BJ (cell line): ENCODE measurements around the gene GJB5. TPM values are rescaled to one million over a fixed set of nuclear protein-coding genes. Genes with fewer than 3 reads are reported as not detected.

Experiments used
- CTCF ChIA-PET: fragments of 350-600 bp; formaldehyde crosslinking; extraction: SDS; loops from one replicate; lab custom pipeline; 2021; ENCODE audit warnings: antibody characterized with exemption, inconsistent platforms; lab: Yijun Ruan, JAX
- POLR2A ChIA-PET: fragments of 300-600 bp; sonication (Branson Sonifier 250); formaldehyde crosslinking; extraction: SDS; loops from one replicate; lab custom pipeline; 2021; ENCODE audit warnings: antibody characterized with exemption; lab: Charles Lee
- DNase-seq: peaks from one replicate; pipeline ENCODE4 v3.0.0-alpha.2; 2011; ENCODE audit warnings: low read depth
- H3K27me3 ChIP-seq: 2 replicates; pipeline ENCODE4 v1.6.0; 2011; ENCODE audit warnings: low read length; ENCODE audit not compliant: control insufficient read depth, insufficient read depth
- H3K36me3 ChIP-seq: 2 replicates; pipeline ENCODE4 v1.5.1; 2011; ENCODE audit warnings: low read length; ENCODE audit not compliant: control insufficient read depth, insufficient read depth
- H3K4me3 ChIP-seq: 2 replicates; pipeline ENCODE4 v1.5.1; 2011; ENCODE audit warnings: low read depth, mild to moderate bottlenecking, control low read depth, low read length
- polyA plus RNA-seq: library from polyadenylated mRNA; depleted of rRNA; stranded (reverse); fragments of >200 nt; gene quantifications from 2 replicates; pipeline ENCODE4 v1.2.3, GENCODE V29; 2011
- TF ChIP-seq, protein P1 (sequence below): IDR thresholded peaks from 2 replicates; pipeline ENCODE4 v1.5.1; 2011; ENCODE audit warnings: low read depth, mild to moderate bottlenecking, control low read depth, inconsistent platforms, low read length, moderate library complexity; ENCODE audit not compliant: insufficient read depth

Gene GJB5
- polyA plus RNA-seq, 1 experiment, result not detected

DNA sequence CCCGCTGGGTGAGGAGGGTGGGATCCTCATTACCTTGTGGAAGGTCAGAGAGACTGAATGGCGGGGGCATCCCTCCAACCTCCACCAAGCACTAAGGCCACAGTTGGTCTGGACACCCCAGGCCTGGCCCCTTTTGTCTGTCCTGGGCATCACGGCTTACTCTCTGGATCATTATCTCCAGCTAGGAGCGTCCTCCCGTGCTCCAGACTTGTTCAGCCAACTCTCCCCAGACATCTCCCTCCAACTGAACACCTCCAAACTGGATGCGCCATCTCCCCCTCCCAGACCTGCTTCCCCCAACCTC lies 7.3 kb upstream of the GJB5 start:
- no peak overlapping the region for H3K4me3 ChIP-seq
- TF ChIP-seq, protein P1, sequence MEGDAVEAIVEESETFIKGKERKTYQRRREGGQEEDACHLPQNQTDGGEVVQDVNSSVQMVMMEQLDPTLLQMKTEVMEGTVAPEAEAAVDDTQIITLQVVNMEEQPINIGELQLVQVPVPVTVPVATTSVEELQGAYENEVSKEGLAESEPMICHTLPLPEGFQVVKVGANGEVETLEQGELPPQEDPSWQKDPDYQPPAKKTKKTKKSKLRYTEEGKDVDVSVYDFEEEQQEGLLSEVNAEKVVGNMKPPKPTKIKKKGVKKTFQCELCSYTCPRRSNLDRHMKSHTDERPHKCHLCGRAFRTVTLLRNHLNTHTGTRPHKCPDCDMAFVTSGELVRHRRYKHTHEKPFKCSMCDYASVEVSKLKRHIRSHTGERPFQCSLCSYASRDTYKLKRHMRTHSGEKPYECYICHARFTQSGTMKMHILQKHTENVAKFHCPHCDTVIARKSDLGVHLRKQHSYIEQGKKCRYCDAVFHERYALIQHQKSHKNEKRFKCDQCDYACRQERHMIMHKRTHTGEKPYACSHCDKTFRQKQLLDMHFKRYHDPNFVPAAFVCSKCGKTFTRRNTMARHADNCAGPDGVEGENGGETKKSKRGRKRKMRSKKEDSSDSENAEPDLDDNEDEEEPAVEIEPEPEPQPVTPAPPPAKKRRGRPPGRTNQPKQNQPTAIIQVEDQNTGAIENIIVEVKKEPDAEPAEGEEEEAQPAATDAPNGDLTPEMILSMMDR, result no peak
- H3K27me3 ChIP-seq, result peaks cover 2% of the 10 kb centered on the region
- ChIA-PET CTCF (no interaction called here), POLR2A (no interaction called here)
- no peaks in the 10 kb centered on the region for H3K36me3 ChIP-seq
- no peak for DNase-seq

- no peak overlapping the region for H3K4me3 ChIP-seq
- peaks cover under 1% of the 10 kb centered on the region; the same call in 1 of the 2 replicates for H3K27me3 ChIP-seq
- no peaks in the 10 kb centered on the region for H3K36me3 ChIP-seq
- ChIA-PET CTCF (no interaction called here), POLR2A (no interaction called here)
- no peak for DNase-seq
- TF ChIP-seq, protein P1, result no peak
Observed at GRCh38 chr1:34749992-34750391, 4.9 kb upstream of the GJB5 start.

DNA sequence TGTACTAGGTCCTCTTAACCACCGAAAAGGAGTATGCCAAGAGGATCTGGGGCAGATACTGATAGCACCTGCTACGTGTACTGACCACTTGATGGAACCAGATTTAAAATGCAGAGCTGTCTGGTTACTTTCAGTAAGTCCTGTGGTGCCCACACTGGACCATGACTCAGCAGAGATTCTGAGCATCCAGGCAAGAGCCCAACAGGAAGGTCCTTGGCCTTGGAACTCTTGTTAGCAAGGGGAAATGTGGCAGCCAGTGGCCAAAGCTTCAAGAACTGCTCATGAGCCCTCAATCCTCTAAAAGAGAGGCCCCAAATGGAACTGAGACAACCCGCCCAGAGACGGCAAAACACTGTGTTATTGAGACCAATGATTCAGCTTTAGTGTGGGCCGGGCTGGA lies 4.2 kb upstream of the GJB5 start:
- TF ChIP-seq, protein P1, result no peak
- Histone ChIP-seq H3K36me3 (no peaks in the 10 kb centered on the region), H3K27me3 (no peaks in the 10 kb centered on the region), H3K4me3 (no peak overlapping the region)
- DNase-seq, result no peak
- ChIA-PET CTCF (interaction anchor here (3.0 kb wide), 1 partner anchor 8 kb away, joined by 19 read pairs; no protein-coding TSS in a partner anchor), POLR2A (no interaction called here)

GRCh38 chr1:34753163-34753562 lies 1.7 kb upstream of the GJB5 start:
- Histone ChIP-seq H3K27me3 (no peaks in the 10 kb centered on the region), H3K4me3 (no peak overlapping the region), H3K36me3 (no peaks in the 10 kb centered on the region)
- CTCF ChIA-PET, result interaction anchor here (3.0 kb wide), 1 partner anchor 10 kb away, joined by 19 read pairs; no protein-coding TSS in a partner anchor
- no peak for DNase-seq
- POLR2A ChIA-PET, result no interaction called here
- TF ChIP-seq, protein P1, result no peak

GRCh38 chr1:34755961-34756360 lies 1.1 kb downstream of the GJB5 start:
- ChIA-PET CTCF (interaction anchor here (1.2 to 1.3 kb wide), 2 partner anchors 13 to 18 kb away, joined by 3 to 6 read pairs; no protein-coding TSS in a partner anchor), POLR2A (no interaction called here)

More at GRCh38 chr1:34755961-34756360, 1.1 kb downstream of the GJB5 start:
- TF ChIP-seq, protein P1, result no peak
- no peaks in the 10 kb centered on the region; the same call in 1 of the 2 replicates for H3K27me3 ChIP-seq
- no peak overlapping the region for H3K4me3 ChIP-seq
- no peak for DNase-seq
- H3K36me3 ChIP-seq, result no peaks in the 10 kb centered on the region
